H1 (cell line): ENCODE measurements around the gene PAXIP1.

ENCODE experiments used
- EZH2 ChIP-seq: fragments of 200-600 bp; sonication (generic); IDR thresholded peaks from 2 replicates; pipeline ENCODE4 v1.7.1; 2012; ENCODE audit warnings: low read depth, mild to moderate bottlenecking, moderate library complexity, low read length, inconsistent platforms; ENCODE audit not compliant: severe bottlenecking
- RBBP5 ChIP-seq: IDR thresholded peaks from 2 replicates; pipeline ENCODE4 v1.7.1; 2012; ENCODE audit warnings: low read depth, mild to moderate bottlenecking, inconsistent platforms, low read length, moderate library complexity, borderline replicate concordance

DNA sequence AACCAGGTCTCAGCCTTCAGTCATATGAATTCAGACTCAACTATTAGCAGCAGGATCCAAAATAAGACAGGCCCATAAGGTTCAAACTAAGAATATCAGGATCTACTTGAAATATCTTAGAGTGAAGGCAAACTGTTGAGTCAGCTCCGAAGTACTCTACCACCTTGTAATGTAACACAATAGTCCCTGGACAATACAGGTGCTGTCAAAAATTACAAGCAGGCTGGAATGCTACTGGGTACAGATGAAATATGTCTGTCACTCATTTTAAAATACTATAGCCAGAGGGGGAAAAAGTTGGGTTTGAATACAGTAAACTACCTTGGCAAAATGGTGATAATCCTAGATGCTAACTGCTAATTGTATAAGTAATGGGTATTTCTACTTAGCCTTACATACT lies 6.8 kb downstream of the PAXIP1 start:
- TF ChIP-seq RBBP5 (no peak), EZH2 (no peak)
